ENCODE results near the gene ABCB1.

GRCh38 chr7:87566311-87566900, 34.3 kb downstream of the ABCB1 start:
- TF ChIP-seq EP300 (IDR thresholded peaks at IDR 0.05; ENCODE audit: low read depth) (no peak), POLR2AphosphoS5 (IDR thresholded peaks at IDR 0.05) (no peak), CTCF (IDR thresholded peaks at IDR 0.05) (no peak), POLR2A (IDR thresholded peaks at IDR 0.05) (no peak)

All from transverse colon (tissue), 4 donors.